ENCODE measurements around the gene EDIL3. TPM values are rescaled to one million over a fixed set of nuclear protein-coding genes. Genes with fewer than 3 reads are reported as not detected.

Gene EDIL3
- total and polyA plus RNA-seq, 9 of the 15 experiments (the other 6 are each of a cell fraction or from before 2014, with no cell fraction given), result 0.09 TPM; not detected in 8

GRCh38 chr5:84376346-84376745, 8.3 kb downstream of the EDIL3 start:
- Histone ChIP-seq H3K9ac (ENCODE audit: insufficient read depth in 1 of 2, low read depth in 2 of 2, low read length in 2 of 2) (no peak overlapping the region), H3K4me3 (no peak overlapping the region), H2AFZ (ENCODE audit: low read depth, low read length) (no peak overlapping the region), H3K36me3 (ENCODE audit: control insufficient read depth, insufficient read depth, low read length) (no peaks in the 10 kb centered on the region), H3K4me2 (ENCODE audit: insufficient read depth, low read length) (no peak overlapping the region), H3K9me3 (replicated peaks; ENCODE audit: control insufficient read depth, insufficient read depth, low read depth, low read length) (no peaks in the 10 kb centered on the region), H3K27ac (ENCODE audit: extremely low read depth, low read depth, low read length) (no peak overlapping the region), H3K4me1 (replicated peaks in 1 of 2; ENCODE audit: control insufficient read depth in 2 of 2, insufficient read depth in 2 of 2, low read length in 2 of 2) (no peaks in the 10 kb centered on the region), H3K79me2 (ENCODE audit: control insufficient read depth, insufficient read depth, low read length) (no peaks in the 10 kb centered on the region), H3K27me3 (ENCODE audit: control insufficient read depth in 2 of 2, insufficient read depth in 2 of 2, low read length in 2 of 2) (no peaks in the 10 kb centered on the region), H3K9me1 (ENCODE audit: control insufficient read depth, insufficient read depth, low read length) (no peaks in the 10 kb centered on the region), H4K20me1 (replicated peaks; ENCODE audit: control insufficient read depth, insufficient read depth, low read length) (no peaks in the 10 kb centered on the region)
- POLR2A ChIA-PET, result no interaction called here
- in situ Hi-C loops (cut with MboI) (no loop called here), intact Hi-C loops (cut with micrococcal nuclease) (no loop called here)
- BruUV-seq (replicated peaks), result no TSS peak
- FAIRE-seq (no peak), DNase-seq (ENCODE audit: extremely low read depth in 1 of 4, low spot score in 3 of 4) (no peak), ATAC-seq (no peak)
- TF ChIP-seq CGGBP1 (CRISPR knock-in tag; IDR thresholded peaks at IDR 0.05) (no peak), RBM34 (IDR thresholded peaks at IDR 0.05; ENCODE audit: borderline replicate concordance, insufficient read depth, low read length) (no peak), ZNF695 (CRISPR knock-in tag; IDR thresholded peaks at IDR 0.05) (no peak), HDAC6 (IDR thresholded peaks at IDR 0.05; ENCODE audit: low read depth, low read length) (no peak), BRF1 (IDR thresholded peaks at IDR 0.05; ENCODE audit: borderline replicate concordance, extremely low read depth, insufficient read length) (no peak), RFX1 (IDR thresholded peaks at IDR 0.05) (no peak), SAP30 (IDR thresholded peaks at IDR 0.05; ENCODE audit: borderline replicate concordance, insufficient read depth, low read depth, low read length, poor library complexity, severe bottlenecking) (no peak), XRCC5 (IDR thresholded peaks at IDR 0.05; ENCODE audit: low read depth, low read length) (no peak), FOXJ3 (CRISPR knock-in tag; IDR thresholded peaks at IDR 0.05) (no peak), ETV5 (CRISPR knock-in tag; IDR thresholded peaks at IDR 0.05; ENCODE audit: low read depth) (no peak), ZNF780A (CRISPR knock-in tag; IDR thresholded peaks at IDR 0.05) (no peak), USF1 (CRISPR knock-in tag; IDR thresholded peaks at IDR 0.05) (no peak), SREBF2 (CRISPR knock-in tag; IDR thresholded peaks at IDR 0.05) (no peak), ETS2 (tag; IDR thresholded peaks at IDR 0.05; ENCODE audit: borderline replicate concordance, poor library complexity, severe bottlenecking) (no peak), NFE2L1 (tag; IDR thresholded peaks at IDR 0.05; ENCODE audit: borderline replicate concordance, low read depth) (no peak), ZNF512 (tag; IDR thresholded peaks at IDR 0.05) (no peak)
- 6% methylated on average over 1 of the region's 1 CpG for WGBS (ENCODE audit: insufficient coverage, low coverage, missing lambda C conversion rate)
- CTCF ChIA-PET (ENCODE audit: low intra/inter-chr PET ratio), result no interaction called here

Data from K562 (cell line).